SW 1271 (cell line): ENCODE data around the gene PRSS50.

Experiments used
- DNase-seq, 2 experiments: peaks; one replicate each; lab custom pipeline; 2025; lab: John Stamatoyannopoulos, UW

Gene PRSS50

GRCh38 chr3:46670000-46670890, 47.4 kb downstream of the PRSS50 start:
- DNase-seq = no peak

GRCh38 chr3:46669191-46669999, 48.3 kb downstream of the PRSS50 start:
- no peak for DNase-seq

GRCh38 chr3:46668591-46668990, 49.1 kb downstream of the PRSS50 start:
- no peak for DNase-seq

GRCh38 chr3:46668116-46668515, 49.6 kb downstream of the PRSS50 start:
- DNase-seq = no peak

GRCh38 chr3:46667657-46668056, 50.0 kb downstream of the PRSS50 start:
- no peak for DNase-seq

GRCh38 chr3:46667061-46667621, 50.5 kb downstream of the PRSS50 start:
- DNase-seq = no peak

GRCh38 chr3:46666453-46666845, 51.2 kb downstream of the PRSS50 start:
- no peak for DNase-seq

- DNase-seq = no peak
These were observed 51.8 kb downstream of the PRSS50 start for GRCh38 chr3:46665763-46666452.

GRCh38 chr3:46664971-46665762, 52.5 kb downstream of the PRSS50 start:
- no peak for DNase-seq

- DNase-seq = no peak
These were observed 53.3 kb downstream of the PRSS50 start for GRCh38 chr3:46664188-46664970.

GRCh38 chr3:46663591-46664135, 54.0 kb downstream of the PRSS50 start:
- no peak for DNase-seq

- DNase-seq = no peak
These were observed 54.7 kb downstream of the PRSS50 start for GRCh38 chr3:46662771-46663551.
